HUES64 (cell line): Measurements from ENCODE around the gene ZNF331.

Source experiments
- H3K27ac ChIP-seq: 2 replicates; pipeline ENCODE4 v1.7.0; 2013; ENCODE audit warnings: low read depth, low read length, inconsistent platforms
- H3K27me3 ChIP-seq: 2 replicates; pipeline ENCODE4 v1.6.1; 2013; ENCODE audit warnings: mild to moderate bottlenecking, low read length; ENCODE audit not compliant: insufficient read depth
- H3K36me3 ChIP-seq: 2 replicates; pipeline ENCODE4 v1.6.1; 2013; ENCODE audit warnings: mild to moderate bottlenecking, low read length; ENCODE audit not compliant: insufficient read depth
- H3K4me1 ChIP-seq: 2 replicates; pipeline ENCODE4 v1.6.1; 2013; ENCODE audit warnings: mild to moderate bottlenecking, low read length, moderate library complexity; ENCODE audit not compliant: insufficient read depth
- H3K4me3 ChIP-seq: 2 replicates; pipeline ENCODE4 v1.5.1; 2013; ENCODE audit warnings: mild to moderate bottlenecking, low read length, moderate library complexity
- H3K9ac ChIP-seq: 2 replicates; pipeline ENCODE4 v1.6.1; 2013; ENCODE audit warnings: mild to moderate bottlenecking, low read depth, low read length
- H3K9me3 ChIP-seq: 2 replicates; pipeline ENCODE4 v1.6.1; 2013; ENCODE audit warnings: low read depth, low read length; ENCODE audit not compliant: insufficient read depth
- WGBS: fragments of 150-250, 120-280 bp; methylation state at CpG from one replicate; pipeline ENCODE4 v1.1.7; 2013; ENCODE audit warnings: missing lambda C conversion rate; 5-methylcytosine and 5-hydroxymethylcytosine counted together

Gene ZNF331

GRCh38 chr19:53521373-53522202 lies 16.4 kb upstream of the ZNF331 start:
- H3K4me3 ChIP-seq: peak overlapping the region; percentile 87
- no peaks in the 10 kb centered on the region for H3K27me3 ChIP-seq
- peaks cover 28% of the 10 kb centered on the region for H3K36me3 ChIP-seq
- H3K4me1 ChIP-seq: no peaks in the 10 kb centered on the region; the same call in 1 of the 2 replicates
- peaks cover 9% of the 10 kb centered on the region; the same call in 1 of the 2 replicates for H3K9me3 ChIP-seq
- 17% methylated on average over 33 of the region's 33 CpGs for WGBS
- H3K27ac ChIP-seq: no peak overlapping the region
- H3K9ac ChIP-seq: peak overlapping the region; percentile 85

GRCh38 chr19:53525922-53526321 lies 12.0 kb upstream of the ZNF331 start:
- Histone ChIP-seq H3K4me1 (no peaks in the 10 kb centered on the region; the same call in 1 of the 2 replicates), H3K36me3 (peaks cover 61% of the 10 kb centered on the region), H3K27ac (no peak overlapping the region), H3K4me3 (no peak overlapping the region), H3K9ac (no peak overlapping the region), H3K27me3 (no peaks in the 10 kb centered on the region), H3K9me3 (peaks cover 9% of the 10 kb centered on the region; the same call in 1 of the 2 replicates)
- over 99% methylated on average over 2 of the region's 2 CpGs for WGBS

GRCh38 chr19:53530622-53531021 lies 7.3 kb upstream of the ZNF331 start:
- 91% methylated on average over 8 of the region's 8 CpGs for WGBS
- no peak overlapping the region for H3K9ac ChIP-seq
- H3K36me3 ChIP-seq: peaks cover 62% of the 10 kb centered on the region
- H3K4me3 ChIP-seq: no peak overlapping the region
- H3K9me3 ChIP-seq: peaks cover 7% of the 10 kb centered on the region; the same call in 1 of the 2 replicates
- no peaks in the 10 kb centered on the region for H3K4me1 ChIP-seq
- H3K27me3 ChIP-seq: no peaks in the 10 kb centered on the region
- no peak overlapping the region for H3K27ac ChIP-seq

- H3K4me3 ChIP-seq: no peak overlapping the region
- WGBS: 96% methylated on average over 4 of the region's 4 CpGs
Measured at GRCh38 chr19:53531457-53531856, 6.5 kb upstream of the ZNF331 start.

GRCh38 chr19:53532362-53532761 lies 5.6 kb upstream of the ZNF331 start:
- Histone ChIP-seq H3K36me3 (peaks cover 63% of the 10 kb centered on the region), H3K4me1 (no peaks in the 10 kb centered on the region)
- no CpG with 5 or more reads among the region's 1 CpG for WGBS

More at GRCh38 chr19:53531457-53531856, 6.5 kb upstream of the ZNF331 start:
- Histone ChIP-seq H3K9me3 (no peaks in the 10 kb centered on the region), H3K27me3 (no peaks in the 10 kb centered on the region), H3K27ac (no peak overlapping the region), H3K4me1 (no peaks in the 10 kb centered on the region), H3K36me3 (peaks cover 61% of the 10 kb centered on the region), H3K9ac (no peak overlapping the region)

GRCh38 chr19:53536225-53536548 lies 1.8 kb upstream of the ZNF331 start:
- H3K27ac ChIP-seq: no peak overlapping the region
- H3K4me3 ChIP-seq: no peak overlapping the region
- H3K36me3 ChIP-seq: peaks cover 47% of the 10 kb centered on the region
- H3K9me3 ChIP-seq: no peaks in the 10 kb centered on the region
- H3K27me3 ChIP-seq: no peaks in the 10 kb centered on the region
- H3K4me1 ChIP-seq: no peaks in the 10 kb centered on the region
- H3K9ac ChIP-seq: no peak overlapping the region

More at GRCh38 chr19:53532362-53532761, 5.6 kb upstream of the ZNF331 start:
- H3K9me3 ChIP-seq: no peaks in the 10 kb centered on the region
- H3K4me3 ChIP-seq: no peak overlapping the region
- H3K27ac ChIP-seq: no peak overlapping the region
- no peaks in the 10 kb centered on the region for H3K27me3 ChIP-seq
- H3K9ac ChIP-seq: no peak overlapping the region

- Histone ChIP-seq H3K4me1 (no peaks in the 10 kb centered on the region), H3K36me3 (peaks cover 52% of the 10 kb centered on the region), H3K4me3 (peak overlapping the region; percentile 58), H3K27ac (no peak overlapping the region), H3K9ac (0 out of 2 replicates have a peak overlapping the region, but pooled peaks have one; percentile 23), H3K9me3 (no peaks in the 10 kb centered on the region), H3K27me3 (no peaks in the 10 kb centered on the region)
- 76% methylated on average over 11 of the region's 11 CpGs for WGBS
Measured at GRCh38 chr19:53537121-53537520, 824 bp upstream of the ZNF331 start.

GRCh38 chr19:53538378-53539109 lies 599 bp downstream of the ZNF331 start:
- WGBS: 66% methylated on average over 36 of the region's 36 CpGs
- H3K9ac ChIP-seq: peak overlapping the region; percentile 56
- peaks cover 55% of the 10 kb centered on the region for H3K36me3 ChIP-seq
- H3K27me3 ChIP-seq: no peaks in the 10 kb centered on the region
- no peak overlapping the region; the same call in 1 of the 2 replicates for H3K27ac ChIP-seq
- H3K9me3 ChIP-seq: no peaks in the 10 kb centered on the region
- no peaks in the 10 kb centered on the region for H3K4me1 ChIP-seq
- peak overlapping the region; percentile 58 for H3K4me3 ChIP-seq

- Histone ChIP-seq H3K36me3 (peaks cover 53% of the 10 kb centered on the region), H3K27me3 (no peaks in the 10 kb centered on the region), H3K4me1 (no peaks in the 10 kb centered on the region), H3K4me3 (no peak overlapping the region), H3K9me3 (no peaks in the 10 kb centered on the region), H3K27ac (no peak overlapping the region), H3K9ac (no peak overlapping the region)
- WGBS: 60% methylated on average over 4 of the region's 4 CpGs
Measured at GRCh38 chr19:53540091-53540490, 2.1 kb downstream of the ZNF331 start.

- Histone ChIP-seq H3K27ac (no peak overlapping the region), H3K36me3 (peaks cover 49% of the 10 kb centered on the region), H3K4me1 (no peaks in the 10 kb centered on the region), H3K9ac (no peak overlapping the region), H3K9me3 (no peaks in the 10 kb centered on the region), H3K4me3 (no peak overlapping the region), H3K27me3 (no peaks in the 10 kb centered on the region)
- WGBS: no CpG with 5 or more reads among the region's 1 CpG
Measured at GRCh38 chr19:53541971-53542370, 4.0 kb downstream of the ZNF331 start.
